Cardiac septum (tissue), 1 donor: ENCODE data around the gene AIF1L. TPM values are rescaled to one million over a fixed set of nuclear protein-coding genes. Genes with fewer than 3 reads are reported as not detected.

ENCODE experiments used
- DNase-seq: peaks from one replicate; pipeline ENCODE4 v3.0.0-alpha.2; 2020; ENCODE audit warnings: low spot score
- intact Hi-C: fragments of 100-400 bp; cut with DNase I; formaldehyde crosslinking; loops from one replicate; pipeline ENCODE4 v1.14.0; 2022
- long read RNA-seq: library from polyadenylated mRNA; unstranded; transcript quantifications from one replicate; pipeline ENCODE4 v2.0.0, GENCODE V29; 2021
- total RNA-seq: library from RNA; stranded (reverse); fragmentation: NEBNext Ultra II Directional; extraction: Animal tissue kit (Norgen Biotek cat#: 25700); gene quantifications from one replicate; pipeline ENCODE4 v1.2.1, GENCODE V29; 2021
- donor health status: DM: no; HTN: no; CAD: no.

Gene AIF1L
- 11.0 TPM for total RNA-seq
- long read RNA-seq, transcript AIF1L-201 (6 exons, 3,364 nt), result major isoform, 7 of 14 reads
- long read RNA-seq, partial matches to known transcripts, result 1 of 14 reads
- long read RNA-seq, other reads (novel, unspliced or antisense), result 6 of 14 reads

- DNase-seq, result no peak
- intact Hi-C loops, result no loop called here
Observed at GRCh38 chr9:131096269-131097125, at the start of gene AIF1L. Gene AIF1L, plus strand, starts transcription at chr9:131096531. Its CDS starts 99 bp downstream, at chr9:131096630.

- intact Hi-C loops, result loop anchor here (5.0 to 10.0 kb wide), 2 partner anchors 182 to 339 kb away; no protein-coding TSS in a partner anchor
Observed at GRCh38 chr9:131046581-131047202, 49.6 kb upstream of the AIF1L start.

GRCh38 chr9:131048332-131048731 is 48.0 kb upstream of the AIF1L start:
- DNase-seq, result no peak
- intact Hi-C loops, result loop anchor here (5.0 to 10.0 kb wide), 2 partner anchors 184 to 341 kb away; no protein-coding TSS in a partner anchor

More at GRCh38 chr9:131046581-131047202, 49.6 kb upstream of the AIF1L start:
- DNase-seq, result no peak

GRCh38 chr9:131048820-131049219 is 47.5 kb upstream of the AIF1L start:
- intact Hi-C loops, result loop anchor here (5.0 to 10.0 kb wide), 2 partner anchors 184 to 342 kb away; no protein-coding TSS in a partner anchor
- DNase-seq, result no peak

- DNase-seq, result no peak
- intact Hi-C loops, result loop anchor here (5.0 to 10.0 kb wide), 2 partner anchors 185 to 343 kb away; no protein-coding TSS in a partner anchor
Observed at GRCh38 chr9:131049829-131050715, 46.3 kb upstream of the AIF1L start.

GRCh38 chr9:131050831-131051230 is 45.5 kb upstream of the AIF1L start:
- DNase-seq, result no peak
- intact Hi-C loops, result no loop called here

GRCh38 chr9:131051592-131052517 is 44.5 kb upstream of the AIF1L start:
- DNase-seq, result no peak
- intact Hi-C loops, result no loop called here

GRCh38 chr9:131053896-131054295 is 42.4 kb upstream of the AIF1L start:
- intact Hi-C loops, result no loop called here

GRCh38 chr9:131056781-131057506 is 39.4 kb upstream of the AIF1L start:
- no peak for DNase-seq
- intact Hi-C loops, result loop anchor here (5.0 kb wide), 2 partner anchors 70 to 280 kb away; partner anchors contain the start of gene NUP214

More at GRCh38 chr9:131053896-131054295, 42.4 kb upstream of the AIF1L start:
- no peak for DNase-seq

GRCh38 chr9:131060900-131061630 is 35.3 kb upstream of the AIF1L start:
- intact Hi-C loops, result no loop called here
- no peak for DNase-seq

- intact Hi-C loops, result no loop called here
Observed at GRCh38 chr9:131062969-131063368, 33.4 kb upstream of the AIF1L start.

GRCh38 chr9:131065599-131065998 is 30.7 kb upstream of the AIF1L start:
- no peak for DNase-seq

More at GRCh38 chr9:131062969-131063368, 33.4 kb upstream of the AIF1L start:
- no peak for DNase-seq

GRCh38 chr9:131067625-131068024 is 28.7 kb upstream of the AIF1L start:
- intact Hi-C loops, result no loop called here
- DNase-seq, result no peak

More at GRCh38 chr9:131065599-131065998, 30.7 kb upstream of the AIF1L start:
- intact Hi-C loops, result no loop called here

GRCh38 chr9:131068076-131068816 is 28.1 kb upstream of the AIF1L start:
- DNase-seq, result no peak
- intact Hi-C loops, result no loop called here

GRCh38 chr9:131069699-131070098 is 26.6 kb upstream of the AIF1L start:
- DNase-seq, result no peak
- intact Hi-C loops, result no loop called here
